Activated CD4-positive, alpha-beta T cell treated with anti-CD3 and anti-CD28 coated beads for 24 hours (primary cell): ENCODE results near the gene OR5L1.

Experiments used
- DNase-seq, 2 donors: peaks; one replicate each; pipeline ENCODE4 v3.0.0-alpha.2; 2020; ENCODE audit warnings: low read depth in 2 of 2

Gene OR5L1

GRCh38 chr11:55811067-55811466 is at the start of gene OR5L1:
TSS of gene OR5L1 (plus strand) at chr11:55811367. CDS start at chr11:55811467, 100 bp downstream.
- DNase-seq: no peak

GRCh38 chr11:55773138-55773537 is 38.0 kb upstream of the OR5L1 start, which contains the start of gene OR5D13:
TSS of gene OR5D13 (plus strand) at chr11:55773438. CDS start at chr11:55773438, 0 bp downstream.
- no peak for DNase-seq

DNA sequence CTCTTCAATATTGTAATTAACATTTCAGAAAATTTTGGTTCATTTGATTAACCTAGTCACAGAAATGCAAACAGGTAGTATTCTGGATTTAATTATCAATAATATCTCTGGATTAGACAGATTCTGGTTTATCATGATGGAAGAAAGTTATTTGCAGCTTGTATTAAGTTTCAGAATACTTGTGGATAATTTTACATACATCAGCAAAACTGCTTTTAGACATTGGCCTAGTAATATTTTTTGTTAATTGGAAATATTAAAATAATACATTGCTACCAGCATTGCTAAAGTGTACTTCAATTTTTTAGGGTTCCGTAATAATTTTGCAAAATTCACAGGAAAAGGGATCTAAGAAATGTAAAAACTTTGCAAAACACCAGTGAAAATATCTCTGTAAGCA is 19.6 kb upstream of the OR5L1 start:
- no peak for DNase-seq

DNA sequence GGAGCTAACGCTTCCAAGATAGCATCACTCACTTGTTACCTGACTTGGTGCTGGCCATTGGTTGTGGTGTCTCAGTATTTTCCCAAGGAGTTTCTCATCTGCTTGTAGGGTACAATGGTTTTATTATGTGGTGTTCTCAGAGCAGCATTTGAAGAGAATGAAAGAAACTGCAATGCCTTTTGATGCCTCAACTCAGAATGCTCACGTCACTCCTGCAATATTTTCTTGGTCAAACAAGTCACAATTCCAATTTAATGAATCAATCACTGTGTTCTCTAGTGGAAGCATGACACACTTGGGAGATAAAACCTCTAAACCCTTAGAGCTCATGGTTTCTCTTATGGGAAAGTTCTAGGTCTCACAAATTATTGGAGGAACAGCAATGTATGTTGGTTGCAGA is 17.8 kb upstream of the OR5L1 start:
- no peak for DNase-seq

DNA sequence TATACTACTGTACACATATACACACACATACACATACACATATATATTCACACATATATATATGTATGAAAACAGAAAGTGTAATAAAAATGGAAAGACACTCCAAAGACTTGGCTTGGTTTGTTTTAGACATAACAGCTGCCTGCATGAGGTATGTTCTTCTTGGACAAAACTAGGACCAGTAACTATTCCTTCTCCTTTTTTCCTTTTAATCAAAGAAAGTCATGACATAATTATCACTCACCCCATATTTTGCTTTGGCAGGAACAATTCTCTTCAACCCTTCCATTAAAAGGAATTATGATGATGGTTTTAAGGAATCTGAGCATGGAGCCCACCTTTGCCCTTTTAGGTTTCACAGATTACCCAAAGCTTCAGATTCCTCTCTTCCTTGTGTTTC is 15.9 kb upstream of the OR5L1 start, which contains the start of gene OR5D14:
OR5D14 (plus strand) TSS at position 301 of the 400 bp plus-strand sequence; CDS start at position 301, 0 bp downstream.
- no peak for DNase-seq

- no peak for DNase-seq
Measured at GRCh38 chr11:55806248-55806647, 4.9 kb upstream of the OR5L1 start.

- no peak for DNase-seq
Measured at GRCh38 chr11:55819330-55819729, 8.2 kb downstream of the OR5L1 start, which contains the start of gene OR5D18. TSS of gene OR5D18 (plus strand) at chr11:55819630. CDS start at chr11:55819630, 0 bp downstream.

- no peak for DNase-seq
Measured at GRCh38 chr11:55826919-55827318, 15.8 kb downstream of the OR5L1 start, which contains the start of gene OR5L2. TSS of gene OR5L2 (plus strand) at chr11:55827219. CDS start at chr11:55827219, 0 bp downstream.

DNA sequence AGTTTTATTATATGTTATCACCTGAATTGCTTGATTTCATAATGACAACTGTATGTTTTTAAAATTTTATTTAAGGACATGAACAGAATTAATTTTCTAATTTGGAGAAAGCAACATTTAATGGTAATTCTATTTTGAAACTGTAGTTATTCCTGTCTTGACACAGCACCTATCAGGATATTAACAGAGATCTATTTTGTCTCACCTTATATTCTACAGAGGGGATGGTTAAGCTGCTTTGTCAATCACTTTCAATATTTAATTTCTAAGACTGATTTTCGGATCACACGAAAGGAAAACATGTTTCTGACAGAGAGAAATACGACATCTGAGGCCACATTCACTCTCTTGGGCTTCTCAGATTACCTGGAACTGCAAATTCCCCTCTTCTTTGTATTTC is 27.3 kb downstream of the OR5L1 start, which contains the start of gene OR5D16:
OR5D16 (plus strand) TSS at position 301 of the 400 bp plus-strand sequence; CDS start at position 301, 0 bp downstream.
- DNase-seq: no peak

- no peak for DNase-seq
Measured at GRCh38 chr11:55847453-55847852, 36.3 kb downstream of the OR5L1 start.

- no peak for DNase-seq
Measured at GRCh38 chr11:55849037-55849436, 37.9 kb downstream of the OR5L1 start.

DNA sequence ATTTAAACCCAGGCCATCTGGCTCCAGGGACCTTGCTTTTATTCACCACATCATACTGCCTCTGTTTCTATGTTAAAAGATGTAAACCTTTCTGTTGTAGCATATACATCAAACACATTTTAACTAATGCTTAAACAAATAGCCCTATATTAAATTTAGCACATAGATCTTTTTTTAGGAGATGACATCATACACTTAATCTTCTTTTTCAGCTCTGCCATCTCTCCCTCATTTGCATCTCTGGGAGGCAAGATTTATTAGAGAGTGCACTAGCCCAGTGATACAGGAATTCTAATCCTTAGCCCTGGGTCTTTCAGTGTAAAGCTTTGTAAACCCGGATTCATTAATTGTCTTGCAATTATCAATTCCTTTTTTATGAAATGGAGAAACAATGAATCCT is 41.0 kb downstream of the OR5L1 start:
- no peak for DNase-seq

DNA sequence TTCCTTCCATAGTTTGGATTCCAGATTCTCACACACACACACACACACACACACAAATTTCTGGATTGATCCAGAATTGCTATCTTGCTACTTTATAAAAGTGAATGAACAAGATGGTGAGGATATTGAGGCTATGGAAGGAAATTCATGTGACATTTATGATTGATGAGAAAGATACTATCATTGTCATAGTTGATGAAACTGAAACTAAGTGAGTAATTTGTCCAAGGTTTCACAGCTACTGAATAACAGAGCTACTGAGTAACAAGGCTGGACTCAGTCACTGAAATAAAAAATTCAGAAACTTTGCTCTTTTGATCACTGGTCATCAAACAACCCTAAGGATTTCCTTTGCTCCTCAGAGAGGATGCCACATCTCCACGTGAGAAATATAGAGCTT is 43.5 kb downstream of the OR5L1 start:
- no peak for DNase-seq
